Eye (tissue), 1 donor: ENCODE measurements around the gene FAM13A.

ENCODE experiments used
- DNase-seq: peaks from one replicate; pipeline ENCODE4 v3.0.0-alpha.2; 2015

The FAM13A gene

DNA sequence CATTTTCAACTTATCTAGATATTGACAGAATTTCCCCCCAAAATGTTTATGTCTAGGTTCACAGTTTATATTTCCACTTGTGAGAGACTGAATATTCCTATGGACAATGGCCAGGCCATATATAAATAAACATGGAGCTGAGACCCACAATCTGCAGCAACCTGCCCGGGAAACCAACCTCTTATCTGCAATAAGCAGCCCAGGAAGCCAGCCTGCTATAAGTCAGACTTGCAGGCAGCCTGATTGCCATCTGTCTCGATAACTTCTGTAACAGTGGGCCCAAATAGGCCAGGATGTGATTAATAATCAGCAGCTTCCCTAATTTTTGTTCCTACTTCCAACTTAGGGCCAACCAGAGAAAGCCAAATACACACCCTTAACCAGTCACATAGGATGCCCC lies 354.2 kb downstream of the FAM13A start:
- no peak for DNase-seq

DNA sequence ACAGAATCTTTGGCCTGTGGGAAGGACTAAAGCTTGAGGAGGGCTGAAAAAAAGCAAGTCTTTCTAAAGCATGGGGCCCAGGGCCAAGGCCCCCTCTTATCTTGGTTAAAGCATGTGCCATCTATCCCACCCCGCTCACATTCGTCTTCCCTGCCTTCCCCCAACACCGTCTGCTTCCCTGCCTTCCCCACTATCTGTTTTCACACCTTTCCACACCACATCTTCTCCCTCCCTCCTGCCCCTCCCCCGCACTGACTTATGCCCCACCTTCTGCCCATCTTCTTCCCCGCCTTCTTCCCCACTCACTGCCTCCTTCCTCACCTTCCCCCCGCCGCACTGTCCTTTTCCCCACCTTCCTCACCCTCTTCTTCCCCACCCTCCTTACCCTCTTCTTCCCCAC lies 358.5 kb downstream of the FAM13A start:
- DNase-seq = no peak

DNA sequence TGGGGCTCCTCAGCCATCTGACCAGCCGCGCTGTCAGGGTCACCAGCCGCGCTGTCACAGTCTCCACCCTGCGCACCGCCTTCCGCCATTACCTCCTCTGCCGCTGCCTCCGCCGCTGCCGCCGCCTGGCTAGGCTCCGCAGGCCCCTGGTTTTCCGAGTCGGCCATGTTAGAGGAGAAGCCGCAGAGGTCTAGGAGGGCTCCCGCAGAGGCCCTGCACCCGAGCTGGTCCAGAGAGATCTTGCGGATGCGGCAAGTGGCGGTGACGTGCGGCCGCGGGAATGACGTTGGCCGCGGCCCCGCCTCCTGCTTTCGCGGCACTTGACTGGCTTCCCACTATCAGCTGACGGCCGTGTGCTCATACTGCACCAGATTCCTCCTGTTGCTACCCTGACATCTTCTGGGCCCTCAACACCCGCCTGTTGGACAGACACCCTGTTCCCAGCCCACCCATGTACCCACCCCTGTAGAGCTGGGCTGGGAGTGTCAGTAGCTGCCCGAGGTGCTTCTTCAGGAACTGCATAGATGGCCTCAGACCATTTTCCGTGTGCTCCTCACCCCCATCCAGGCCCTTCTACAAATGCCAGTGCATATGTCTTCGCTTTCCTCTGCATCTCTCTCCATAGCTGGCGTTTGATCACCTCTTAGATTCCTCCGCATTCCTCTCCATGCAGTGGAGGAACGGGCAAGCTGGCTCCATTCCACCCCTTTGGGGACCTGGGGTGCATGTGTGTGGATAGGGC lies 359.2 kb downstream of the FAM13A start, which contains the start of gene NAP1L5:
Gene NAP1L5 (minus strand): TSS at position 242 of the 742 bp plus-strand sequence. CDS start 75 bp downstream, at position 167.
- DNase-seq = peak; percentile 84

DNA sequence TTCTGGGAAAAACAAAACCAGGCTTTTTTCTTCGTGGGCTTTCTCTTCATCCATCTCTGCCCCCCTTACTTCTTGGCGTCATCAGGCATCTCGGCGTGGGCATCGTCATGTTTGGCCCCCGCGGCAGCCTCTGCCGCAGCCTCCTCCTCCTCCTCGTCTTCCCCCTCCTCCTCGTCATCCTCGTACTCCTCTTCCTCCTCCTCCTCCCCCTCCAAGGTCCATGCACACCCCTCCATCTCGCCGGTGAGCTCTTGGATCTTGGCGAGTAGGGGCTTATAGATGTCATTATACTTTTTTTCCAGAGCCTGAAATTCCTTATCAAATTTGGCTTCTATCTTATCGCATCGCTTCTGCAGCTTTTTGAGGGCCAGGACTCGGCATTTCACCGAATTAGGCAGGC lies 359.8 kb downstream of the FAM13A start:
- no peak for DNase-seq

DNA sequence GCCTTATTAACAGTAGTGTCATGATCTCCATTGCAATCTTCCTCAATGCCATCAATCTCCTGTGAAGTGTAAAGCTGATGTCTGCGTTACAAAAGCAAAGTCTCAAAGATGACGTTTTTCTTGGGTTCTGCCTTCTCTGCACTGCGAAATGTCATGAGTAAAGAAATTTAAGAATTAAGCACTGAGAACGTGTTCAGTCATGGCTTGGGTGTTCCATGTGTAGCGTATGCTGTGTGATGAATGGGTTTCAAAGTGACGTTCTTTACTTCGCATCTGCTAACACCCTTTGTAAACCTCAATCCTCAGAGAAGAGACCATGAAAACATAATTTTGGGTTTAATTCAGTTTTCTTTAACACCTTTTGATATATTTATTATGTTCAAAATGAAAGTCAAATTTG lies 360.4 kb downstream of the FAM13A start:
- peak; percentile 44 for DNase-seq

DNA sequence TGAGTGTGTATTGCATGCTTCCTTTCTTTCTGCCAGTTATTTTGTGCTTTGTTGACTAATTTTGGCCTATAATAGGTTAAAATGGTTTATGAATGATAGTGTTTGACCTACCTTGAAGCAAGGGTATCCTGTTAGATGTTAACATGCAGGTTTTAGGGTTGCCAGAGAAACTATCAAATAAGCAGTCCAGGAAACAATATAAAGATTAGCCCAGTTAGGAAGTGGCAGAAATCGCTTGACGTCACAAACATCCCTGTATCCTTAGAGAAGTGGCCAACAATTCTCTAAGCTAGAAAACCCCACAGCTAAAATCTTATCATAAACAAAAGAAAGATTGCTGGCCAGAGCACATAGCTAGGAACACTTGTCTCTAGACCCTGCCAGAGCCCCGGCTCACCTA lies 363.2 kb downstream of the FAM13A start:
- no peak for DNase-seq

DNA sequence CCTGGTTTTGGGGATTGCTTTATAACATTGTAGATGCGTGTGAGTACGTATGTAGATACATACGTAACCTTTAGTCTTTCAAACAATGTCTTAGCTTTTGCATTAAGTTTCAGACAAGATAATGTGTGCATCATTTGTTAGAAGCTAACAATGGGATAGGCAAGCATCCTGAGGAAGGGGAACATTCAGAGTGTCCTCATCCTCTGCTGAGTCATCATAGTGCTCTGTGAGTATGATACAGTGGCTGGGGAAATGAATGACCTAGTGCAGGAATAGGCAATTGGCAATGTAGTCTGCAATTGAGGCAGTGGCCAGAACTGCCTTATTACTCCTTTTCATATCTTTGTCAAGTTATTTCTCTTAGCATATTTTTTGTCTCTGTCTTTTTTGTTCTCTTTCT lies 366.6 kb downstream of the FAM13A start:
- DNase-seq = no peak

DNA sequence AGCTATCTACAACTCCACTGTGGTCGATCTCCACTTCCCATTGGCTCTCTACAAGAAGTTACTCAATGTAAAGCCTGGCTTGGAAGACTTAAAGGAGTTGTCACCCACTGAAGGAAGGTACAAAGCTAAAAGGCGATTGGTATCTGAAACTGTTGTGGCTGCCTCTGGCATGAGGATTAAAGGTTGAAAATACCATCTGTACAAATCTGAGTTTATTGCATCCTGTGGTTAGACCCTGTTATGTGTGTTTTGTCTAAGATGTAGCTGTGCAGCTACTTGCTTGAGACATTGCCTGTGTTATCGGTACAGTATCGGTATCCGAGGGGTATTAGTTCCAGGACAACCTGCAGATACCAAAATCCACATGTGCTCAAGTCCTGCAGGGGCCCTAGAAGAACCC lies 375.8 kb downstream of the FAM13A start:
- no peak for DNase-seq
